ENCODE results near the gene LRRC4B.

The LRRC4B gene

GRCh38 chr19:50501568-50502475 is 66.4 kb downstream of the LRRC4B start:
- DNase-seq, result no peak

GRCh38 chr19:50501186-50501567 is 67.1 kb downstream of the LRRC4B start:
- DNase-seq, result no peak

- no peak for DNase-seq
Observed at GRCh38 chr19:50500753-50501151, 67.5 kb downstream of the LRRC4B start.

GRCh38 chr19:50500060-50500752 is 68.0 kb downstream of the LRRC4B start:
- DNase-seq, result peak in 2 of 3 experiments; percentile 67 to 74

GRCh38 chr19:50498219-50499056 is 69.8 kb downstream of the LRRC4B start:
- DNase-seq, result no peak

GRCh38 chr19:50497022-50497405 is 71.2 kb downstream of the LRRC4B start:
- no peak for DNase-seq

GRCh38 chr19:50496189-50497021 is 71.8 kb downstream of the LRRC4B start:
- no peak for DNase-seq

- DNase-seq, result no peak
Observed at GRCh38 chr19:50495020-50495531, 73.2 kb downstream of the LRRC4B start.

- DNase-seq, result no peak
Observed at GRCh38 chr19:50494186-50495019, 73.8 kb downstream of the LRRC4B start.

- no peak for DNase-seq
Observed at GRCh38 chr19:50493171-50493570, 75.1 kb downstream of the LRRC4B start.

GRCh38 chr19:50492303-50493052 is 75.8 kb downstream of the LRRC4B start:
- peak in 2 of 3 experiments; percentile 15 to 37 for DNase-seq

GRCh38 chr19:50490991-50491472 is 77.2 kb downstream of the LRRC4B start:
- DNase-seq, result no peak

GRCh38 chr19:50490411-50490811 is 77.8 kb downstream of the LRRC4B start:
- DNase-seq, result no peak

- no peak for DNase-seq
Observed at GRCh38 chr19:50489461-50490011, 78.7 kb downstream of the LRRC4B start.

GRCh38 chr19:50488389-50489194 is 79.6 kb downstream of the LRRC4B start:
- no peak for DNase-seq

- peak in 1 of 3 experiments; percentile 16 for DNase-seq
Observed at GRCh38 chr19:50486823-50487515, 81.3 kb downstream of the LRRC4B start.

- DNase-seq, result no peak
Observed at GRCh38 chr19:50485284-50485955, 82.8 kb downstream of the LRRC4B start.

- DNase-seq, result no peak
Observed at GRCh38 chr19:50482916-50483315, 85.3 kb downstream of the LRRC4B start.
